GM19043 (cell line): ENCODE measurements around the gene ATG5.

Experiments used
- ATAC-seq: cut with Tn5 transposase; IDR thresholded peaks from one replicate; pipeline ENCODE4 v1.9.1; 2021; ENCODE audit warnings: low read depth; ENCODE audit not compliant: unreplicated experiment

The ATG5 gene

GRCh38 chr6:106186172-106186571 is 139.4 kb downstream of the ATG5 start:
- no peak for ATAC-seq

- no peak for ATAC-seq
These were observed 139.9 kb downstream of the ATG5 start for GRCh38 chr6:106185615-106186014.

- no peak for ATAC-seq
These were observed 140.9 kb downstream of the ATG5 start for GRCh38 chr6:106184629-106185028.

GRCh38 chr6:106183430-106183829 is 142.1 kb downstream of the ATG5 start:
- no peak for ATAC-seq

- ATAC-seq: peak; percentile 84
These were observed 143.1 kb downstream of the ATG5 start for GRCh38 chr6:106182455-106182854.

GRCh38 chr6:106181664-106182418 is 143.7 kb downstream of the ATG5 start:
- no peak for ATAC-seq

- no peak for ATAC-seq
These were observed 145.4 kb downstream of the ATG5 start for GRCh38 chr6:106180208-106180607.

- no peak for ATAC-seq
These were observed 146.7 kb downstream of the ATG5 start for GRCh38 chr6:106178900-106179299.

- ATAC-seq: no peak
These were observed 147.8 kb downstream of the ATG5 start for GRCh38 chr6:106177786-106178185.

- ATAC-seq: no peak
These were observed 152.3 kb downstream of the ATG5 start for GRCh38 chr6:106173124-106173879.

GRCh38 chr6:106170030-106170791 is 155.3 kb downstream of the ATG5 start:
- ATAC-seq: no peak

GRCh38 chr6:106169517-106169916 is 156.0 kb downstream of the ATG5 start:
- no peak for ATAC-seq

- no peak for ATAC-seq
These were observed 157.3 kb downstream of the ATG5 start for GRCh38 chr6:106168097-106168888.

- peak; percentile 38 for ATAC-seq
These were observed 158.3 kb downstream of the ATG5 start for GRCh38 chr6:106167096-106167814.

GRCh38 chr6:106165885-106166485 is 159.6 kb downstream of the ATG5 start:
- no peak for ATAC-seq

- peak; percentile 44 for ATAC-seq
These were observed 161.3 kb downstream of the ATG5 start for GRCh38 chr6:106163966-106164877.

GRCh38 chr6:106163446-106163965 is 162.1 kb downstream of the ATG5 start:
- ATAC-seq: peak; percentile 27

GRCh38 chr6:106162921-106163320 is 162.6 kb downstream of the ATG5 start:
- ATAC-seq: no peak
